Measurements from ENCODE around the gene SHC3. TPM values are rescaled to one million over a fixed set of nuclear protein-coding genes. Genes with fewer than 3 reads are reported as not detected.
A peak's percentile ranks its signal among the peaks of the same experiment; 100 is the strongest.

SHC3 gene
- total RNA-seq, 1 donor from 2014 or later = 0.96 TPM

GRCh38 chr9:89024727-89025126, 153.9 kb downstream of the SHC3 start:
- Histone ChIP-seq H3K27ac (replicated peaks) (no peak overlapping the region), H3K9me3 (replicated peaks) (peaks cover 10% of the 10 kb centered on the region), H3K4me3 (no peak overlapping the region), H3K4me1 (peaks cover 29% of the 10 kb centered on the region), H3K36me3 (no peaks in the 10 kb centered on the region), H3K27me3 (ENCODE audit: low read depth) (no peaks in the 10 kb centered on the region)
- intact Hi-C loops (cut with micrococcal nuclease) = no loop called here
- TF ChIP-seq, protein P1, sequence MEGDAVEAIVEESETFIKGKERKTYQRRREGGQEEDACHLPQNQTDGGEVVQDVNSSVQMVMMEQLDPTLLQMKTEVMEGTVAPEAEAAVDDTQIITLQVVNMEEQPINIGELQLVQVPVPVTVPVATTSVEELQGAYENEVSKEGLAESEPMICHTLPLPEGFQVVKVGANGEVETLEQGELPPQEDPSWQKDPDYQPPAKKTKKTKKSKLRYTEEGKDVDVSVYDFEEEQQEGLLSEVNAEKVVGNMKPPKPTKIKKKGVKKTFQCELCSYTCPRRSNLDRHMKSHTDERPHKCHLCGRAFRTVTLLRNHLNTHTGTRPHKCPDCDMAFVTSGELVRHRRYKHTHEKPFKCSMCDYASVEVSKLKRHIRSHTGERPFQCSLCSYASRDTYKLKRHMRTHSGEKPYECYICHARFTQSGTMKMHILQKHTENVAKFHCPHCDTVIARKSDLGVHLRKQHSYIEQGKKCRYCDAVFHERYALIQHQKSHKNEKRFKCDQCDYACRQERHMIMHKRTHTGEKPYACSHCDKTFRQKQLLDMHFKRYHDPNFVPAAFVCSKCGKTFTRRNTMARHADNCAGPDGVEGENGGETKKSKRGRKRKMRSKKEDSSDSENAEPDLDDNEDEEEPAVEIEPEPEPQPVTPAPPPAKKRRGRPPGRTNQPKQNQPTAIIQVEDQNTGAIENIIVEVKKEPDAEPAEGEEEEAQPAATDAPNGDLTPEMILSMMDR (IDR thresholded peaks at IDR 0.05; ENCODE audit: borderline replicate concordance) = no peak
- DNase-seq = no peak

- no peak for DNase-seq
- TF ChIP-seq, protein P1 (IDR thresholded peaks at IDR 0.05; ENCODE audit: borderline replicate concordance) = no peak
- no peaks in the 10 kb centered on the region for H3K9me3 ChIP-seq (replicated peaks)
- intact Hi-C loops (cut with micrococcal nuclease) = no loop called here
- no peak overlapping the region for H3K4me3 ChIP-seq
- no peaks in the 10 kb centered on the region for H3K27me3 ChIP-seq (ENCODE audit: low read depth)
- H3K36me3 ChIP-seq = no peaks in the 10 kb centered on the region
- peak overlapping the region; percentile 76 for H3K27ac ChIP-seq (replicated peaks)
- peaks cover 29% of the 10 kb centered on the region for H3K4me1 ChIP-seq
Measured at GRCh38 chr9:89023740-89024139, 154.9 kb downstream of the SHC3 start.

DNA sequence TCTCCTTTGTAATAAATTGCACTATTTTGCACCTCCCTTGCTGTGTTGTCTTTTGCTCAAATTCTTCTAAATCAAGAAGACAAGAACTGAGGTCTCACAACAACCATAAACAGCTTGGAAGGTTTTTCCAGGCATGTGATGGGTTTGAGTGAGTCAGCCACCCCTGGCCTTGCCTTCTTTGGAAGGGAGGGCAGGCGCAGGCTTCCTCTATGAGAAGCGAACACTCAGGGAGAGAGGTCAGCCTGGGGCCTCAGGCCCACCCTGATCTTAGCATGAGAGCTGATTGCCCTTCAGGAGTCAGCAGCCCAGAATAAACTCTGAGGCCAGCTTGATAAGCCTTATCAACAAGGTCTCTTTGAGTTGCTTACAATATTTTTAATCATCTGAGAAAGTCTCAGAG, 155.7 kb downstream of the SHC3 start:
- Histone ChIP-seq H3K4me1 (peaks cover 29% of the 10 kb centered on the region), H3K36me3 (no peaks in the 10 kb centered on the region), H3K27ac (replicated peaks) (peak overlapping the region; percentile 76), H3K4me3 (no peak overlapping the region), H3K27me3 (ENCODE audit: low read depth) (no peaks in the 10 kb centered on the region), H3K9me3 (replicated peaks) (no peaks in the 10 kb centered on the region)
- DNase-seq = no peak
- TF ChIP-seq, protein P1 (IDR thresholded peaks at IDR 0.05; ENCODE audit: borderline replicate concordance) = no peak
- intact Hi-C loops (cut with micrococcal nuclease) = no loop called here

DNA sequence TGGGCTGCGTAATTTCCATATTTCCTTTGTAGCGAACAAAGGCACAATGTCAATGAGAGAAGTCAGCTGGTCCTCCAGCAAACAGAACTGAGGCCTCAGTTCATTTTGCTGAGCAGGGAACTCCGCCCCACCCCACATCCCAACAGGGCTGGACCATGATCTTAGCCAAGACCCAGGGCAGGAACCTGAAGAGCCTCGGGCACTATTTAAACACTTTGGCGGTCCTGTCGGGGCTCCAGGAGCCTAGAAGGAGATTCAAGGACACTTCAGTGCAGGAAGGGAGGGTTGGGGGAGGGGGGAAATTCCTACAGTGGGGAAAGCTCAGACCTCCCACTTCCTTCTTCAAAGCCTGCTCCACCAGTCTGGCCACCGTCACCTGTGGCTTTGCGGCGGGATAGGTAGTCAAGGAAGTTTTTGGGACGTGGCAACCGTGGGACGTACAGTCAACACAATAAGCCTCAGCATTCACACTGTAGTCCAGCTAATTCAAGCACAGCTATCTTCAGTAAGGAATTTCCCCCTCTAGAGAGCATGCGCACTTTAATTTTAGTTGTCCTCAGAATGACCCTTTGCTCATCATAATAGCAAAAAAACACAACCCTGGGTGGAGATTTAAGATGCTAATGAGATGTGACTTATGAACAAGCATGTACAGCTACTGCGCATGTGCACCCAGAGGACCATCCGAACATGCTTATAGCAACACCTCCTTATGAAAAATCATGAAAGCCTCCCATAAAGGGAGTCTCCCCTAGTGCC, 156.4 kb downstream of the SHC3 start:
- no peaks in the 10 kb centered on the region for H3K36me3 ChIP-seq
- peak overlapping the region; percentile 21 for H3K4me3 ChIP-seq
- H3K4me1 ChIP-seq = peaks cover 29% of the 10 kb centered on the region
- intact Hi-C loops (cut with micrococcal nuclease) = no loop called here
- no peaks in the 10 kb centered on the region for H3K9me3 ChIP-seq (replicated peaks)
- DNase-seq = no peak
- H3K27me3 ChIP-seq (ENCODE audit: low read depth) = no peaks in the 10 kb centered on the region
- H3K27ac ChIP-seq (replicated peaks) = peak overlapping the region; percentile 76
- TF ChIP-seq, protein P1 (IDR thresholded peaks at IDR 0.05; ENCODE audit: borderline replicate concordance) = no peak

DNA sequence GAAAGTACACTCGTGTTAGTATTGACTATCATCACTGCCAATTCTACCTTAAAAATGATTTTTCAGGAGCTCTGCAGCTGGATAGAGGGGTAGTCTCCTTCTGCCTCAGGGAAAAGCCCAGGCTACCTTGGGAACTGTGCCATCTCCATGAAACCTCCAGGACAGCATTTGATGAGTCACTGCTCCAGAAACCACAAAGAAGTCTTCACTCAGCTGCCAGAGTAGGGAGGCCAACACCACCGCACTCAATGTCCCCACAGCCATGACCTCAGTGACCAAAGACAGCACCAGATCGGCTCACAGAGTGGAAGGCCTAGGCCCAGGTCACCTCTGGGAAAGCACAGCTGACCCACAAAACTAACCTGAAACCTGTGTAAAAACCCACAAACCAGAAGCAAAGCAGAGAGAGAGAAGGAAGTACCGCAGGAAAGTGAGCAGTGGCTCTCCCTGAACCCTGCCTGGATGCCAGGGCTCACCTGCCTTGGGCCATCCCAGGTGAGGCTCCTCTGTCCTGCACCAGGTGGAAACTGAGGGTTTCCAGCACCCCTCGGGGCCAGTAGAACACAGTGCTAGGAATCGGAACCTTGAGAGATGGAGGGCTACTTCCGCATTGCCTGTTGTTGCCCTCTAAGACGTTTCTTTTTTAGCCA, 157.3 kb downstream of the SHC3 start:
- H3K4me1 ChIP-seq = peaks cover 29% of the 10 kb centered on the region
- TF ChIP-seq, protein P1 (IDR thresholded peaks at IDR 0.05; ENCODE audit: borderline replicate concordance) = no peak
- H3K27ac ChIP-seq (replicated peaks) = peak overlapping the region; percentile 76
- H3K4me3 ChIP-seq = no peak overlapping the region
- no peaks in the 10 kb centered on the region for H3K36me3 ChIP-seq
- intact Hi-C loops (cut with micrococcal nuclease) = no loop called here
- DNase-seq = no peak
- no peaks in the 10 kb centered on the region for H3K27me3 ChIP-seq (ENCODE audit: low read depth)
- no peaks in the 10 kb centered on the region for H3K9me3 ChIP-seq (replicated peaks)
